HG03521 (cell line): ENCODE results near the gene ERC2.

Source experiments
- ATAC-seq: cut with Tn5 transposase; IDR thresholded peaks from one replicate; pipeline ENCODE4 v1.9.1; 2021; ENCODE audit warnings: mild to moderate bottlenecking, moderate library complexity; ENCODE audit not compliant: unreplicated experiment

The ERC2 gene

DNA sequence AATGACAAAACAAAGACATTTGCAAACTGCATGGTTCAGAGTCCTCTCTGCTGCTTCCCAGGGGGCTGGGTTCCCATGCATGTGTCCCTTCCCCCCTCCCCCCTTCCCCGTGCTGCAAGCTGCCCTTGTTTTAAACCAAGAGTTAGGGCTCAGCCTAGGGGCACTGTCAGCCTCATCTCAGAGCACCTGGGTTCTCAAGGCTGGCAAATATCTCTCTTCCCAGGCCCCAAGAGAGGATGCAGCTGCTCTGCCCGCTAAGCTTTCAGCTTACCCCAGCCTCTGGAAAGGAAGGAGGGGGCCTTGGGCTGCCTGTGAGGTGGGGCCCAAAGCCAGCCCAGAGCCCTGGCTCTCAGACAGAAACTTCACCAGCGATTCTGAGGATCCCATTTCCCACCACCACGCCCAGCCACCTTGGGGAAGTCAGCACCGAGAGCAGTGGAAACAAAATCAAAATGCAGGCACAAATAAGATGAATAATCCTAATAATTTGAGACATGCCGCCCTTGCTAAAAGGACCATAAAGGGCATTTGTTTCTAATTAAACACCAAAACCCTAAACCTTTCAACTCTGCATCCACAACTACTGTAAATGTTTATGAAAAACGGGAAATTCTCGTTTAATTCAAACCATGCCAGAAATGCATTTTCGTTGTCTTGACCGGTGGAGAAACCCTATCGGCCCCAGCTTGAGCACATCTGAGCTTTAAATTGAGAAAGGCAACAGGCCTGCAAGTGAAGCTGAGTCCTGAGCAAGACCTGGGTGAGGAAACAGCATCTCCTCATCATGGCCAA, 913.4 kb downstream of the ERC2 start:
- ATAC-seq, result no peak

DNA sequence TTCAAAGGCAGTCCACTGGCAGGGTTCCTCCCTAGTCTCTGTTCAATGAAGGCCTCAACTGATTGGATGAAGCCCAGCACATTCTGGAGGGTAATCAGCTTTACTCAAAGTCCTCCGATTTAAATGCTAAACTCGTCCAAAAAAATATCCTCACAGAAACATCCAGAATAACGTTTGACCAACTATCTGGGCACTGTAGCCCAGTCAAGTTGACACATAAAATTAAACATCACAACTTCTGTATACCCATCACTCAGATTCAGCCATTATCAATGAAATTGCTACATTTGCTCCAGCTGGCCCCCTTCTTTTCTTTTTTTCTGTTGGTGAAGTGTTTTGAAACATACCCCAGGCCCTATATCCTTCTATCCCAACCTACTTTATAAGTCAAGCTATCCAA, 916.6 kb downstream of the ERC2 start:
- ATAC-seq, result no peak

DNA sequence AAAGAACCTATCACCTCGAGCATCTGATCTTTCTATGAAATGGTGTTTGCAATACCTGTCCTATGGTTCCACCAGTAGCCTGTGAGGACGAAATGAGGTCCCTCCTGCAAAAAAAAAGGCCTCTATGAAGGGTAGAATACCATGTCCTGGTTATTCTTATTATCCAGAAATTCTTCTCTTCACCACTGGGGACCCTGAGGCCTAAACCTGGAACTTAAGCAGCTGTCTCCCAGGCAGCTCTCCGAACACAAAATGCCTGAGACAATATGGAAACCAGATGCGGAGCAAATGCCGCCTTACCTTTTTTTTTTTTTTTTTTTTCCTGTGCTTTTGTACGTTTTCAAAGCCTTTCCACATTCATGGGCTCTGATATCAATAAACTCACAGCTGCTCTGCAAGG, 919.1 kb downstream of the ERC2 start:
- ATAC-seq, result no peak

DNA sequence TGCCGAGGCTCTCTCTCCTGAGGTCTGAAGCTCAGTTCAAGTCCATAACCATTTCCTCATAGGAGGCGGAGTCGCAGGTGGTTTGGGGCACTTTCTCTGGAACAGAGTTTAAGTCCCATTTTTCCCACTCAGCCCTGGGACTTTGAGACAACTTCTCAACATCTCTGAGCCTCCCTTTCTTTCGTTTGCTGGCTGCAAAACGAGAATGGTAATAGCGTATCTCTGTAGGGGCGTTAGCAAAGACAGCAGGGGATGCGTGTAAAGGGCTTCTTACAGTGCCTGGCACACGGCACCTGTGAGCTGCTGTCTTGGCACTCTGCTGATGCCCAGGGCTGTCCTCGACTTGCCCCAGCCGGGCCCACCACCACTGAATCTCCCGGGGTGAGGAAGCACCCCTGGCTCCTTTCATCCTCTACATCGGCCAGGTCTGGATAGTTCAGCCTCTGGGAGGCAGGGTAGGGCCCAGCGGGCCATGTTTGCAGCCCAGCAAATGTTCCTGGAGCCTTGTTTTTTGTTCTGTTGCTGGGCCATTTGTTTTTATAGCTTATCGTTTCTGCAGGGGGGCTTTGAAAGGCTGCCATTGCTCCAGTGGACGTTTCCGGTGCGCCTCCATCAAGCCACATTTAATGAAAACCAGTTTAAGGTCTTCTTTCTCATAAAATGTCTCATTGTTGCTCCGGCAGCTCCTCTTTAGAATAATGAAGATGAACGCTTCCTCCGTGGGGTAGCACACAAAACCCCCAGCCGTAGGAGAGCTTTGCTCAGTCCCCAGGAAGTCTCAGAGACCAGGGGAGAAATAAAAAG, 921.2 kb downstream of the ERC2 start:
- no peak for ATAC-seq

DNA sequence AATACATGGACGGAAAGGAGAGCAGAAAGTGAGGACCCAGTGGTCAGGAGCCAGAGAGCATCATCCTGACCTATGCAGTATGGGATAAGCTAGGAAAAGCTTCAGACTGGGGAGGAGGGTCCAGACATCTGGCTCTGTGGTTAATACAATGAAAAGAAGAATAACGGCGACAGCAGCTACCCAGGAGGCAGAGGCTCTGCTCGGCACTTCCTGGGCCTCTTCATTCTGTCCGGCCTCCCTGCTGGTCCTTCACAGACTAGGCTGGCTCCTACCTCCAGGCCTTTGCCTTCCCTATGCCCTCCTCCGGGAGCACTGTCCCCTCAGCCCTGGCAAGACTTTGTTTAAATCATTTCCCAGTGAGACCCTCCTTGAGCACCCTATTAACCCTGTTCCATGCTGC, 922.3 kb downstream of the ERC2 start:
- no peak for ATAC-seq

DNA sequence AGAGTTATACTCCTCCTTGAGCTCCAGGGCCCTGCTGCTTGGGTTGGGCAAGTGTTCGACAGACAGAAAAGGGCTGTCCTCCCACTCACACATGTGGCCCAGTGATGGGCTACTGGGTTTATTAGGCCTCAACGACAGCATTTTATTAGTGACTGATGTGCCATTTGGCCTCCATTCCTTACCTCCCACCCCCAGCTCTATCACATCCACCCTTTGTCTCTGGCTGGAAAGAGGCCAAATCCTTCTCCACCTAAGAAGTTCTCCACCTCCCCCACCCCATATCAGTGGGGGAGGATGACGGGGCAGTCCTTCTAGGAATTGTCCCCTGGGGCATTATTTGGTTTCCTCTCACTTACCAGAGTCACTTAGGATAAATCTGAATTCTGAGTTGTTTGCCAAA, 924.0 kb downstream of the ERC2 start:
- ATAC-seq, result no peak

DNA sequence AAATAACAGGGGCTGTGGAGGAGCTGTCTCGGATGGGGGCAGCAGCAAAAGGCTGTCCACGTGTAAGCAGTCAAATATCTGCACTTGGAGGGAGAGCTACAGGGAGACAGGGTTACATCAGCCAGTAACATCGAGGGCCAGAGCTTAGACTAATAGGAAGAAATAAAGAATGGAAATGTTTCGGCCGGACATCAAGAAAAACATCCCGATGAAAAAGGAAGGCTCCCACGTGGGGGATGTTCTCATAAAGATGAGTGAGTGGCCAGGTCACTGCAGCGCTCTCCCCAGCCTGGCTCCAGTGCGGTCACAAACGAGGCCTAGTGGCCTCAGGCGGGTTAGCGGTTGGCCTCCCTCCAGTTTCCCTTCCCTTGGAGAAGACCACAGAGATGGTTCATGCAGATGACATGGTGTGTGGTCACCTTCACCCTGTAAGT, 925.1 kb downstream of the ERC2 start:
- no peak for ATAC-seq

DNA sequence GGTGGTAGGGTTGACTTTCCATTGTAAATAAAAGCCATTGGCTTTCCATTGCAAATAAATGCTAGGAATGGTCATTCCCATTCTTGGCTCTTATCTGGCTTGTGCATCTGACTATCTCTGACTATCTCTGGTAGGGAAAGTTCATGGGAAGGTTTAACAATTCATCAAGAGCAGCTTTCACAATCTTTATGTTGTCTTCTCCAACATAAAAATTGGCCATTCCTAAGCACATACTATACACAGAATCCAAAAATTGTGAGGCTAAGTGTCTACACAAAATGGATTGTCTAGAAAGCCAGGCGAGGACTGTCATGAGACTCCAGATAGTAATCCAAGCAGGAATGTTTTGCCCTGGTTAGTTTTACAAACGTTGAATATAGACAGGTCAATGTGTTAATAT, 926.8 kb downstream of the ERC2 start:
- ATAC-seq, result no peak

DNA sequence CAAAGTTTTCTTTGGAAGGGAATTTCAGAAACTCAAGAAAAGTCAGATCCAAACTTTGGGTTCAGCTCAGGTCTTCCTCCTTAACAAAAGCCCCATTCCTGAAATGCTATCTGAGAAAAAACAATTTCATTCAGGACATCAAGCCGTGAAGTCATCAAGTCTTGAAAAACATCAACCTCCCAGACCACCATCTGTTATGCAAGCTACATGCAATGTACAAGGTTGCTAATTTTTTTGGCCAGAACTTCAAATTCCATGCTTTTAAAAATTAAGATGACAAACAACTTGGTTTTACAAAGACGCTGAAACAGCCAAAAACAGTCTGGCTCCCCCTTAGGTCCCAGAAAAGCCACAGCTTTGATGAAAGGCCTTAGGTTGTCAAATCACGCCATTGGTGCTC, 927.3 kb downstream of the ERC2 start:
- no peak for ATAC-seq

DNA sequence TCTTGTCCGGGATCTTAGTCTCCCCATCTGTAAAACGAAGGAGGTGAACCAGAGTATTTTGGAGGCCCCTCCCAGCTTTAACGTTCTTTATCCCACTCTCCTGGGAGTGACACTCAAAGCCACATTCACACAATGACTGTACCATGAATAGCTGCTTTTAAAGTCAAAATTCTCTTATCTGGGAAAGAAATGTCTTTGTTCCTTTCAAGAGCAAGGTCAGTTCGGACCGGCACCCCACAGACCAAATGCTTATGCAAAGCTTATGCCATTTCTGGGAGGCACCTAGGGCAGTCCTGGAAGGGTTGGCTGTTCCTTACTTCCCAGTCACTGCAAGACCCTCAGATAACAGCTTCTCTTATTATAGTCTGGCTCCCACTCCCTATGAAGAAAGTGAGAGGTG, 927.7 kb downstream of the ERC2 start:
- ATAC-seq, result no peak

DNA sequence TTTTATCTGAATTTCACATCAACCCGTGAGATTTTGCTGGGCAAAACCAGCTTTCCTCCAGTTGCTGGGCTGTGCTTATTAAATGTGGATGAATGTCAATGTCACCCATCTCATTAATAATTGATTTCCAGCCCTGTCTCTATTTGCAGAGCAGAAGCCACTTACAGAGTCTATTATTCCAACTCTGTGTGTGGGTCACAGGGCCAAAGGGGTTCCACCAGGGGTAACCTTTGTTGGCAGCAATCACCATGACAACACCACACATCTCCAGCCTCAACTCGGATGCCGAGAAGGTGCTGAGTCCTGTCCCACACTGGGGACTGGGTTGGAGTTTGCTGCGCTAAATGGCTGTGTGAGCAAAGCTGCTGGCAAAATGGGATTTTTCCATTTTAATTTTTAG, 930.1 kb downstream of the ERC2 start:
- ATAC-seq, result no peak

DNA sequence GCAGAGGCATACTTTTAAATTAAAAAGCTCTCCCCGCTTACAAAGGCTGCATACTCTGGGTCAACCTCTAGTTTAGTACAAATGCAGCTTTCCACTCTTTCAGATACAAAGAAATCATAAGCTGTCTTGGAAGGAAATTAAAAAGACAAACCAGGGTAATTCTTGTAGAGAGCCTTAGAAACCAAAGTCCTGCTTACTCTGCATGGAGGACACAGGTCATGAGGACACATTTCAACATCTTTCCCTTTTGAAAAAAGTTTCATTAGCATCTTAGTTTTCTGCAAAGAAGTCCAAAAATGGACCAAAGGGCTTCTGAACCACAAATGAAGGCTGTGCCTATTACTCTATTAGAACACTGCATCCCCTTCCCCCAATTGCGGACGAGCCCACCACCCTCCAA, 930.7 kb downstream of the ERC2 start:
- ATAC-seq, result no peak

DNA sequence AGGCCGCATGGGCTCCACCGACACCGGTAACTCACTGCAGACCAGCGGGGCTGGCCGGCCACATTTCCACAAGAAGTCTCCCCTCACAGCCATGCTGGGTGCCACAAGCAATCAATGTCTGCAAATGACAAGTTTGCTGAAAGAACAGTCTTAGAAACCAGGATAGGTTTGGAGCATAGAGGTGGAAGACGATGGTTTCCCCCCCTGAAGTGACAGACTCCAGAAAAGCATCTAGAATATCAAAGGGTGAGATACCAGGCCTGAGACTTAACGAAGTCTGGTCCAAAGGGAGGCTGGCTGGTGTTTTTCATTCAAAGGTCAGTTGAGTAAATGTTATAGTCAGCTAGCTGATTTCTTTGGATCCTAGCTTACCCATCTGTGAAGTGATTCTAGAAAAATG, 931.1 kb downstream of the ERC2 start:
- ATAC-seq, result no peak

DNA sequence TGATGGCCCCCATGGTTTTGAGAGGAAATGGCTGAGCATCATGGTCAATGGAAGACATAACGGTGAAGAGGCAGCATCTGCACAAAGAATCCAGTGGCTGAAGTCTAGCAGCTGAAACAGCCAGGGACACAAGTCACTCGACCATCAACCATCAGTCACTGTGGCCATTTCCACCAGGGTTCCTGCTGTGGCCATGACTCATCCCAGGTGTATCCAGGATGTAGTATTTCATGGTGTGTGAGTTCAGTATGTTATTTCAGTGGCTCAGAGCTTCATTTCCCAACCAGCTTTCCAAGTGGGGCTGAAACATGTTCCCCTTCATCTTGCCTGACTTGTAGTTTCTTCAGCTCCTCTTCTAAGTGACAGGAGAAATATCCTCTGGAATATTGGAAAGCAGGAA, 933.4 kb downstream of the ERC2 start:
- ATAC-seq, result no peak

DNA sequence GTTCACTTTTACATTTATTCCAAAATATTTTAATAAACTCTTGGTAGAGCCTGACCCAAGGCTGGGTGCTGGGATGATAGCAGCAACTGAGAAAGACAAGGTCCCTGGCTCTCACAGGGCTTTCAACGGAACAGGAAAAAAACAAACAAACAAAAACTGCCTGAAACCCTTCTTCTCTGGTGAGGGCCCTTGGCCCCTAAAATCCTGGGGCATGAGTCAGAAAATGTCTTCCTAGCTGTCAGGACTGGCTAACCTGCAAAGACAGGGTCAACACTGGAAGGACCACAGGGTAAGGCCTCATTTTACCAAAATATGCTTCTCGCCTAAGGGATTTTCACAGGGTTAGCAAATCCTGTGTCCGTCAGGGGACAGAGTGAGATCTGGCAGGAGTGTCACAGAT, 935.5 kb downstream of the ERC2 start:
- ATAC-seq, result no peak

DNA sequence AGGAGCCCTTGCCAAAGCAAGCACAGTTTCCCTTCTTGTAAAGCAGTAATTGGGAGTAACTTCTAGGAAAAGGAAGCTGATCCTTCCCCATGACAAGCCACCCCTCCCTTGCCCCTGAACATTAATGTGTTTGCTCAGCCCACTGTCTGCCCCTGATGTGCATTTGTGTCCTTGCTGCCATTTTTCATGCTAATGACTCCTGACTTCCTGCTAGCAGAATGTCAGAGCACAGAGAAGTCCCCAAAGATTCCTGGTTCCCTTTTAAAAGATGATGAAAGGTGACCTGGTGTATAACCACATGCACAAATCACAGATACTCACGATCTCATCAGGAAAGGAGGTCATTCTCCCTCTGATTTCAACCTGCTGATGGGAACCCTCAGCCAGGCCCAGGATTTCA, 936.9 kb downstream of the ERC2 start:
- no peak for ATAC-seq

DNA sequence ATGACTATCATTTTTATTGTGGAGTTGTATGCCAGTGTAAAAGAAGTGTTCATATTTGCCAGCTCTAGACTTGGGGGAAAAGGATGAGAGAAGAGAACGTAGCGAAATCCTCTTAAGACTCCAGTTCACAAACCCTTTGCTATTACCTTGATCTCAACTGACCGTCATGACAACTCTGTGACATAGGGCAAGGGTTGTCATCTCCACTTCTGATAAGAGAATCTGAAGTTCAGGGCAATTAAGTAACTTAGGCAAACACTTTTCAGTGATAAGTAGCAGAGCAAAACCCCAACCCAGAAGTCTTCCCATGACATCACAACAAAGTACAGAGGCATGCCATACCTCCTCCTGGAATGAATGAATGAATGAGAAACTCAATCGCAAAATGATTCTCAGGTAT, 940.9 kb downstream of the ERC2 start:
- no peak for ATAC-seq

DNA sequence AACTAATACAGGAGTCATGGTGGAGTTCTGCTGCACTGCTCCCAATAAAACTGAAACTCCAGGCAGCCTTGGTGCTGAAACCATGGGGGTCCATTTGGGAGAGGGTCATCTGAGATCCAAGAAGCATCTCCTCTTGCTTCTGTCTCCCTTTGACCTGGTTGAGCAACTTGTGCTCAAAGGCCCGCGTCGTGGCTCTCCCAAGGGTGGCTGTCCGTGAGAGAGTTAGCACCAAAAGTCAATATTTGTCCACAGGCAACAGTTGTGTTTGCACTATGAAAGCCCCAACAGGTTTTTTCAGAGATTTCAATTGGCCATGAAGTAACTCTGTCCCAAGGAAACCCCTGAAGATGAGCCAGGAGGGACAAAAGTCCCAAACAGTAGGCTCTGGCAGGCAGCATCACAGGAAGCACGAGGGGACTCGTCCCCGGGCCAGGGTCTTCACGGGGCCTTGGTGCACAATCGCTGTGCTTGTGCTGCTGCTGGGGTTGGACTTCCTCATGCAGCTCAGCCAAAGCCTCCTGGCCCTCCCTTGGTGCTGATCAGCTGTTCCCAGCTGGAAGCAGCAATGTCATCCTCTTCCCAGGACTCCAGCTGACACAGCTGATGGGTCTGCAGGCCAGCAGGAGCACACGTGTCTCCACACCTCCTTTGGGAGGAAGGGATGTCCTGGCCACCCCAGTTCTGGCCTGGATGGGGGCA, 941.8 kb downstream of the ERC2 start:
- ATAC-seq, result no peak

DNA sequence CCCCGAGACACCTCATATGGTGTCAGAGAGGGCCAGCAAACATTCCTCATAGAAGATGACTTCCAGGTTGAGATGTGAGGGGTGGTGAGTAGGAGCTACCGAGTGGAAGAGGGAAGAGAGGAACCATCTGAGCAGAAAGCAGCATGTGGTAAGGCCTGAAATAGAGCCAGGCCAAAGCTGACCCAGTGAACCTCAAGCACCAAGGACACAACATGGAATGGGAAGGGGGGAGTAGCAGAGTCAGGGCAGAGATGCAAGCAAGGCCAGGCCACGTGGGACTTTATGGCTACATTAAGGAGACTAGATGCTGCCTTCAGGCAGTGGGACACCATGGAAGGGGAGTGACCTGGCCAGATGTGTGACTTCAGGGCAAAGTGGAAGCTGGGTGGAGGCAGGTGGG, 942.8 kb downstream of the ERC2 start:
- ATAC-seq, result no peak

DNA sequence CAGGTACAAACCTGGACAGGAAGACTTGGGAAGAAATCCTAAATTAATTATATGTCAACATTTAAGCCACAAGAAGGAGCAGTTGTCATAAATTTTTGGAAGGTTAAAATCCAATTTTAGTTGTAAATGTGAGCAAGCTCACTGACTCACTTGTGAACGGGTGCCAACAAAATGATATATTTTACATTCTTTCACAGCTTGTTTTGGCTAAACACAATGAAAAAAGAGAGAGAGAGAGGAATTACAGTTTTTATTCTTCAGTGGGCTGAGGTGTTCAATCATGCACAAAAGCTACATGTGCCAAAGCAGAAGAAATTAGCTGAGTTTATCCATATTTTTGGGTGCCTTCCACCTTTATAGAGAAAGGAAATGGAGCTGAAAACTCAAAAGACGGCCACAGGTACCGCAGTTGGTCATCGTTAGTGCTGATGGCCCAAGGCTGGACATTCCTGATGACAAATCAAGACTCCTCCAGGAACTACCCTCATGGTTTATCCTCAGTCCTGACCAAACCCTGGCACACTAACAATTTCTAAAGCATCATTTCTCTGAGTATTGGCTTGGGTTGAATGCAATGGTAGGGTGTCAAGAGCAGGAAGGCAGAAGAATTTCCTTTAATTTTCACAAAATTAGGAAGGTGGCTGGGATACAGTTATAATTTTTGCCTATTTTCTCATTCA, 943.6 kb downstream of the ERC2 start:
- ATAC-seq, result no peak

DNA sequence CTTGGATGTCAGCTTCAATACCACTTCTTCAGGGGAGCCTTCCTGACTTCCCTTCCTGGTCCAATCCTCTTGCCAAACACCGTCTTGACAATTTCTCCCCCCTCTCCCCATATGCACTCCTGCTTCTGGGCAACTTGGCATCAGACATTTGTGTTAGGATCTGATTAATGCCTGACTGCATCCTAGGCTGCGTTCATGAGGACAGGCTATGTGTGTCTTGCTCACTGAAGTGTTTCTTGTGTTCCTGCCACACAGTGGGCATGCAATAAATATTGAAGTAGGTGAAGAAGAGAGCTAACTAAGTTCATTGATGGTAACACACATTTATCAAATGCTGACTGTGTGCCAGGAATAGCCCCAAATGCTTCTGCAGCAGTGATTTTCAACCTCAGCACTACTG, 944.8 kb downstream of the ERC2 start:
- no peak for ATAC-seq
